T-cell (primary cell): ENCODE data around the gene OGA. TPM values are rescaled to one million over a fixed set of nuclear protein-coding genes. Genes with fewer than 3 reads are reported as not detected.

Experiments used
- ATAC-seq, 4 experiments: fragments of 200-7000 bp in 3 of 4; fragments of 150-1000 bp in 1 of 4; cut with Tn5 transposase; replicated peaks in 1 of 4; 1 replicate in 3 of 4; 2 replicates in 1 of 4; pipeline ENCODE4 v1.10.0; 2021; ENCODE audit warnings: moderate library complexity in 3 of 4, mild to moderate bottlenecking in 2 of 4, moderate number of reproducible peaks in 1 of 4
- CTCF ChIA-PET, 2 donors: fragments of 300-600 bp; sonication (Branson Sonifier 250); formaldehyde crosslinking; loops; one replicate each; lab custom pipeline; 2022; ENCODE audit warnings: antibody characterized with exemption in 2 of 2; lab: Charles Lee
- POLR2A ChIA-PET, 2 donors: fragments of 300-600 bp; sonication (Branson Sonifier 250); formaldehyde crosslinking; loops; one replicate each; lab custom pipeline; 2022; ENCODE audit warnings: antibody characterized with exemption in 2 of 2; lab: Charles Lee
- DNase-seq, 35 experiments: peaks; one replicate each; pipeline versions ENCODE4 v3.0.0 to v3.0.0-alpha.2; 2013 to 2023
- H3K27ac ChIP-seq: one replicate; pipeline ENCODE4 v1.5.1; 2013; ENCODE audit warnings: low read length
- H3K27me3 ChIP-seq, 2 experiments: replicated peaks in 1 of 2; 1 replicate in 1 of 2; 2 replicates in 1 of 2; pipeline versions ENCODE4 v1.6.1 to v1.7.0; 2013; ENCODE audit warnings: low read length in 1 of 2, mixed read lengths in 1 of 2; ENCODE audit not compliant: control insufficient read depth in 2 of 2, insufficient read depth in 2 of 2; ENCODE audit errors: extremely low read depth in 1 of 2
- H3K36me3 ChIP-seq, 2 donors: 1 replicate in 1 of 2; 2 replicates in 1 of 2; pipeline versions ENCODE4 v1.6.1 to v1.7.0; 2013; ENCODE audit warnings: low read length in 1 of 2; ENCODE audit not compliant: control insufficient read depth in 2 of 2, insufficient read depth in 1 of 2; ENCODE audit errors: extremely low read depth in 1 of 2
- H3K4me1 ChIP-seq, 2 experiments: 1 replicate in 1 of 2; 2 replicates in 1 of 2; pipeline versions ENCODE4 v1.6.1 to v1.7.0; 2013; ENCODE audit warnings: low read length in 2 of 2, mixed read lengths in 1 of 2; ENCODE audit not compliant: insufficient read depth in 2 of 2, control insufficient read depth in 1 of 2; ENCODE audit errors: extremely low read depth in 1 of 2
- H3K4me3 ChIP-seq, 2 donors: 1 replicate in 1 of 2; 2 replicates in 1 of 2; pipeline versions ENCODE4 v1.5.1 to v1.7.0; 2013; ENCODE audit warnings: mild to moderate bottlenecking in 2 of 2, low read length in 1 of 2, moderate library complexity in 1 of 2; ENCODE audit not compliant: control insufficient read depth in 1 of 2; ENCODE audit errors: extremely low read depth in 1 of 2
- H3K9me3 ChIP-seq: 2 replicates; pipeline ENCODE4 v1.7.0; 2013
- H3K27ac Mint-ChIP-seq, 2 donors: one replicate each; pipeline ENCODE4 v1.8.0; 2020 to 2021; ENCODE audit warnings: mild to moderate bottlenecking in 2 of 2, mixed read lengths in 2 of 2
- H3K27me3 Mint-ChIP-seq, 2 donors: one replicate each; pipeline ENCODE4 v1.8.0; 2021 to 2022; ENCODE audit warnings: mixed read lengths in 2 of 2
- H3K36me3 Mint-ChIP-seq: one replicate; pipeline ENCODE4 v1.8.0; 2021; ENCODE audit warnings: mixed read lengths
- H3K4me1 Mint-ChIP-seq, 3 donors: one replicate each; pipeline ENCODE4 v1.8.0; 2020 to 2022; ENCODE audit warnings: mixed read lengths in 3 of 3, mild to moderate bottlenecking in 1 of 3
- H3K4me3 Mint-ChIP-seq, 3 donors: one replicate each; pipeline ENCODE4 v1.8.0; 2020 to 2022; ENCODE audit warnings: mild to moderate bottlenecking in 3 of 3, mixed read lengths in 3 of 3, moderate library complexity in 3 of 3
- H3K9me3 Mint-ChIP-seq, 3 donors: one replicate each; pipeline ENCODE4 v1.8.0; 2020 to 2022; ENCODE audit warnings: mixed read lengths in 3 of 3
- WGBS: methylation state at CpG from one replicate; pipeline ENCODE4 v1.1.5; 2013; ENCODE audit warnings: missing lambda C conversion rate; ENCODE audit not compliant: insufficient coverage; 5-methylcytosine and 5-hydroxymethylcytosine counted together
- total RNA-seq, 35 experiments: library from RNA in 6 of 35; stranded (reverse) in 6 of 35; fragments of 120-200 nt in 1 of 35; gene quantifications; one replicate each; pipeline versions ENCODE4 v1.2.1 to v1.2.4 and lab custom pipeline; 2013 to 2026

Gene OGA
- total RNA-seq, 5 donors from 2014 or later (not counting 1 experiment from before 2014, with no cell fraction given), result 232 to 364 (median 244) TPM

- H3K9me3 ChIP-seq, result no peaks in the 10 kb centered on the region
- H3K27me3 Mint-ChIP-seq, result peaks cover 4 to 18% of the 10 kb centered on the region in 2 donors
- no peaks in the 10 kb centered on the region for H3K9me3 Mint-ChIP-seq
- ATAC-seq (no peak), DNase-seq (no peak)
- ChIA-PET CTCF (interaction anchor here in 1 of 2 donors (0.6 kb wide), 1 partner anchor 23 kb away, joined by 4 read pairs; no protein-coding TSS in a partner anchor), POLR2A (no interaction called here)
- no peaks in the 10 kb centered on the region for H3K36me3 Mint-ChIP-seq
- H3K4me3 Mint-ChIP-seq, result no peak overlapping the region
- H3K27ac Mint-ChIP-seq, result no peak overlapping the region
- H3K27ac ChIP-seq, result no peak overlapping the region
- H3K4me1 ChIP-seq, result no peaks in the 10 kb centered on the region
- H3K4me1 Mint-ChIP-seq, result no peaks in the 10 kb centered on the region
- H3K4me3 ChIP-seq, result no peak overlapping the region
- WGBS, result 64% methylated on average over 3 of the region's 9 CpGs
- H3K27me3 ChIP-seq, result peaks cover 0 to 34% of the 10 kb centered on the region in 2 experiments
- no peaks in the 10 kb centered on the region for H3K36me3 ChIP-seq
Observed at GRCh38 chr10:101761226-101761625, 57.0 kb downstream of the OGA start.

GRCh38 chr10:101760510-101760909, 57.7 kb downstream of the OGA start:
- no peaks in the 10 kb centered on the region for H3K36me3 ChIP-seq
- ChIA-PET POLR2A (no interaction called here), CTCF (interaction anchor here in 1 of 2 donors (0.6 kb wide), 1 partner anchor 22 kb away, joined by 4 read pairs; no protein-coding TSS in a partner anchor)
- peaks cover 0 to 34% of the 10 kb centered on the region in 2 experiments for H3K27me3 ChIP-seq
- no peak for DNase-seq
- no peak overlapping the region for H3K4me3 ChIP-seq
- peaks cover 4 to 16% of the 10 kb centered on the region in 2 donors for H3K27me3 Mint-ChIP-seq
- no peak for ATAC-seq
- H3K9me3 Mint-ChIP-seq, result no peaks in the 10 kb centered on the region
- no peaks in the 10 kb centered on the region for H3K4me1 ChIP-seq
- no peak overlapping the region for H3K27ac Mint-ChIP-seq
- no peaks in the 10 kb centered on the region for H3K4me1 Mint-ChIP-seq
- no peak overlapping the region for H3K4me3 Mint-ChIP-seq
- WGBS, result 69% methylated on average over 3 of the region's 3 CpGs
- H3K36me3 Mint-ChIP-seq, result no peaks in the 10 kb centered on the region
- H3K27ac ChIP-seq, result no peak overlapping the region
- no peaks in the 10 kb centered on the region for H3K9me3 ChIP-seq

- no peak for ATAC-seq
- ChIA-PET CTCF (no interaction called here), POLR2A (no interaction called here)
- H3K36me3 Mint-ChIP-seq, result no peaks in the 10 kb centered on the region
- H3K9me3 Mint-ChIP-seq, result no peaks in the 10 kb centered on the region
- no peak overlapping the region for H3K27ac Mint-ChIP-seq
- H3K36me3 ChIP-seq, result no peaks in the 10 kb centered on the region
- WGBS, result 78% methylated on average over 5 of the region's 12 CpGs
- H3K4me1 ChIP-seq, result no peaks in the 10 kb centered on the region
- no peak overlapping the region for H3K4me3 Mint-ChIP-seq
- H3K27ac ChIP-seq, result no peak overlapping the region
- DNase-seq, result no peak
- peaks cover 4 to 16% of the 10 kb centered on the region in 2 donors for H3K27me3 Mint-ChIP-seq
- H3K4me1 Mint-ChIP-seq, result no peaks in the 10 kb centered on the region
- H3K9me3 ChIP-seq, result no peaks in the 10 kb centered on the region
- peaks cover 0 to 36% of the 10 kb centered on the region in 2 experiments for H3K27me3 ChIP-seq
- no peak overlapping the region for H3K4me3 ChIP-seq
Observed at GRCh38 chr10:101759309-101760247, 58.7 kb downstream of the OGA start.

- Mint-ChIP-seq H3K9me3 (no peaks in the 10 kb centered on the region), H3K4me3 (no peak overlapping the region), H3K36me3 (no peaks in the 10 kb centered on the region), H3K4me1 (no peaks in the 10 kb centered on the region), H3K27ac (no peak overlapping the region), H3K27me3 (peaks cover 6 to 20% of the 10 kb centered on the region in 2 donors)
- CTCF ChIA-PET, result interaction anchor here in 1 of 2 donors (0.5 kb wide), 1 partner anchor 81 kb away, joined by 3 read pairs; no protein-coding TSS in a partner anchor
- H3K27ac ChIP-seq, result no peak overlapping the region
- DNase-seq (no peak), ATAC-seq (no peak)
- POLR2A ChIA-PET, result no interaction called here
- H3K27me3 ChIP-seq, result peaks cover 0 to 37% of the 10 kb centered on the region in 2 experiments
- no peaks in the 10 kb centered on the region for H3K36me3 ChIP-seq
- no peaks in the 10 kb centered on the region for H3K9me3 ChIP-seq
- no peaks in the 10 kb centered on the region for H3K4me1 ChIP-seq
- H3K4me3 ChIP-seq, result no peak overlapping the region
- 61% methylated on average over 2 of the region's 2 CpGs for WGBS
Observed at GRCh38 chr10:101758858-101759257, 59.4 kb downstream of the OGA start.

DNA sequence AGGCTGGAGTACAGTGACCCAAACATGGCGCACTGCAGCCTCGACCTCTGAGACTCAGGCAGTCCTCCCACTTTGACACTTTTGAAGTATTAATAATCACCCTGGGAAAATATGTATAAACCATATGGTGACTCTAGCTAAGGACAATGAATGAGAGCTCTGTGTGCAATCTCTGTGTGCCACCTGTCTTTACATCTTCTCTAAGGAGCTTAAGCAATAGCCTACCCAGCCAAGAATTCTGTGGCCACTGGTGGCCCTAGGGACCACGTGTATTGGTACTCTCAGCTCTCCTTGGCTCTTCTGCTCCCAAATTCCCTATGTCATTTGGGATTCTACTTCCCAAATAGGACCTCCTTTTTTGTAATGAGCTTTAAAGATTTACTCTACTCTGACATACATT, 66.0 kb downstream of the OGA start:
- Histone ChIP-seq H3K27me3 (peaks cover 0 to 19% of the 10 kb centered on the region in 2 experiments), H3K4me3 (no peak overlapping the region), H3K4me1 (no peaks in the 10 kb centered on the region), H3K9me3 (no peaks in the 10 kb centered on the region), H3K27ac (no peak overlapping the region), H3K36me3 (no peaks in the 10 kb centered on the region)
- no peak for ATAC-seq
- peaks cover 8 to 30% of the 10 kb centered on the region in 2 donors for H3K27me3 Mint-ChIP-seq
- 20% methylated on average over 1 of the region's 3 CpGs for WGBS
- no peaks in the 10 kb centered on the region for H3K9me3 Mint-ChIP-seq
- H3K4me3 Mint-ChIP-seq, result no peak overlapping the region
- no peaks in the 10 kb centered on the region for H3K4me1 Mint-ChIP-seq
- DNase-seq, result no peak
- ChIA-PET CTCF (interaction anchor here (0.5 to 1.2 kb wide), 4 partner anchors 10 to 1056 kb away, joined by 3 to 5 read pairs (median 4); no protein-coding TSS in a partner anchor), POLR2A (no interaction called here)
- H3K36me3 Mint-ChIP-seq, result no peaks in the 10 kb centered on the region
- H3K27ac Mint-ChIP-seq, result no peak overlapping the region

- 91% methylated on average over 10 of the region's 19 CpGs for WGBS
- Mint-ChIP-seq H3K4me1 (no peaks in the 10 kb centered on the region), H3K4me3 (no peak overlapping the region), H3K27me3 (peaks cover 13 to 21% of the 10 kb centered on the region in 2 donors), H3K36me3 (no peaks in the 10 kb centered on the region), H3K9me3 (no peaks in the 10 kb centered on the region), H3K27ac (no peak overlapping the region)
- no peak overlapping the region for H3K4me3 ChIP-seq
- POLR2A ChIA-PET, result no interaction called here
- no peaks in the 10 kb centered on the region for H3K9me3 ChIP-seq
- no peaks in the 10 kb centered on the region for H3K4me1 ChIP-seq
- peaks cover 0 to 6% of the 10 kb centered on the region in 2 experiments for H3K27me3 ChIP-seq
- CTCF ChIA-PET, result no interaction called here
- DNase-seq (no peak), ATAC-seq (no peak)
- no peaks in the 10 kb centered on the region for H3K36me3 ChIP-seq
- H3K27ac ChIP-seq, result no peak overlapping the region
Observed at GRCh38 chr10:101749047-101750016, 68.9 kb downstream of the OGA start.
